ENCODE data around the gene DLGAP1.
"Not testable (repeated sequence)": the region's sequence is repeated elsewhere in the genome, so short reads cannot be mapped to it uniquely, and the experiment has no call there.

DLGAP1 gene

GRCh38 chr18:4385876-4386275 lies 69.2 kb downstream of the DLGAP1 start:
- no peak for DNase-seq (ENCODE audit: low read depth)

- DNase-seq (ENCODE audit: low read depth): no peak
Observed at GRCh38 chr18:4384932-4385331, 70.2 kb downstream of the DLGAP1 start.

- DNase-seq (ENCODE audit: low read depth): no peak
Observed at GRCh38 chr18:4374564-4374963, 80.5 kb downstream of the DLGAP1 start.

- no peak for DNase-seq (ENCODE audit: low read depth)
Observed at GRCh38 chr18:4369705-4370104, 85.4 kb downstream of the DLGAP1 start.

- DNase-seq (ENCODE audit: low read depth): no peak
Observed at GRCh38 chr18:4360221-4360715, 94.8 kb downstream of the DLGAP1 start.

GRCh38 chr18:4358618-4359017 lies 96.5 kb downstream of the DLGAP1 start:
- DNase-seq (ENCODE audit: low read depth): no peak

GRCh38 chr18:4357579-4357978 lies 97.5 kb downstream of the DLGAP1 start:
- no peak for DNase-seq (ENCODE audit: low read depth)

GRCh38 chr18:4356929-4357328 lies 98.2 kb downstream of the DLGAP1 start:
- DNase-seq (ENCODE audit: low read depth): no peak

GRCh38 chr18:4353853-4354418 lies 101.2 kb downstream of the DLGAP1 start:
- no peak for DNase-seq (ENCODE audit: low read depth)

- DNase-seq (ENCODE audit: low read depth): no peak
Observed at GRCh38 chr18:4352746-4353551, 102.2 kb downstream of the DLGAP1 start.

- DNase-seq (ENCODE audit: low read depth): no peak
Observed at GRCh38 chr18:4351005-4351404, 104.1 kb downstream of the DLGAP1 start.

GRCh38 chr18:4335386-4335785 lies 119.7 kb downstream of the DLGAP1 start:
- no peak for DNase-seq (ENCODE audit: low read depth)

GRCh38 chr18:4333043-4333442 lies 122.1 kb downstream of the DLGAP1 start:
- DNase-seq (ENCODE audit: low read depth): no peak

GRCh38 chr18:4319738-4320677 lies 135.1 kb downstream of the DLGAP1 start:
- DNase-seq (ENCODE audit: low read depth): no peak

- no peak for DNase-seq (ENCODE audit: low read depth)
Observed at GRCh38 chr18:4318311-4318710, 136.8 kb downstream of the DLGAP1 start.

GRCh38 chr18:4311945-4312344 lies 143.2 kb downstream of the DLGAP1 start:
- not testable (repeated sequence) for DNase-seq (ENCODE audit: low read depth)

GRCh38 chr18:4311136-4311535 lies 144.0 kb downstream of the DLGAP1 start:
- no peak for DNase-seq (ENCODE audit: low read depth)

- DNase-seq (ENCODE audit: low read depth): no peak
Observed at GRCh38 chr18:4309227-4309626, 145.9 kb downstream of the DLGAP1 start.

- no peak for DNase-seq (ENCODE audit: low read depth)
Observed at GRCh38 chr18:4308576-4308975, 146.5 kb downstream of the DLGAP1 start.

- no peak for DNase-seq (ENCODE audit: low read depth)
Observed at GRCh38 chr18:4299395-4299794, 155.7 kb downstream of the DLGAP1 start.

- DNase-seq (ENCODE audit: low read depth): no peak
Observed at GRCh38 chr18:4293337-4293736, 161.8 kb downstream of the DLGAP1 start.

GRCh38 chr18:4292696-4293095 lies 162.4 kb downstream of the DLGAP1 start:
- no peak for DNase-seq (ENCODE audit: low read depth)

Data from T follicular helper cell (primary cell).